HG03521 (cell line): ENCODE measurements around the gene SOX4.

Experiments used
- ATAC-seq: cut with Tn5 transposase; IDR thresholded peaks from one replicate; pipeline ENCODE4 v1.9.1; 2021; ENCODE audit warnings: mild to moderate bottlenecking, moderate library complexity; ENCODE audit not compliant: unreplicated experiment

SOX4 gene

DNA sequence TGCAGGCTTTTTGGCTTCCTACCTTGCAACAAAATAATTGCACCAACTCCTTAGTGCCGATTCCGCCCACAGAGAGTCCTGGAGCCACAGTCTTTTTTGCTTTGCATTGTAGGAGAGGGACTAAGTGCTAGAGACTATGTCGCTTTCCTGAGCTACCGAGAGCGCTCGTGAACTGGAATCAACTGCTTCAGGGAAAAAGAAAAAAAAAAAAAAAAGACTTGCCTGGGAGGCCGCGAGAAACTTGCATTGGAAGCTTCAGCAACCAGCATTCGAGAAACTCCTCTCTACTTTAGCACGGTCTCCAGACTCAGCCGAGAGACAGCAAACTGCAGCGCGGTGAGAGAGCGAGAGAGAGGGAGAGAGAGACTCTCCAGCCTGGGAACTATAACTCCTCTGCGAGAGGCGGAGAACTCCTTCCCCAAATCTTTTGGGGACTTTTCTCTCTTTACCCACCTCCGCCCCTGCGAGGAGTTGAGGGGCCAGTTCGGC lies 420 bp downstream of the SOX4 start:
- ATAC-seq, result peak; percentile 3

DNA sequence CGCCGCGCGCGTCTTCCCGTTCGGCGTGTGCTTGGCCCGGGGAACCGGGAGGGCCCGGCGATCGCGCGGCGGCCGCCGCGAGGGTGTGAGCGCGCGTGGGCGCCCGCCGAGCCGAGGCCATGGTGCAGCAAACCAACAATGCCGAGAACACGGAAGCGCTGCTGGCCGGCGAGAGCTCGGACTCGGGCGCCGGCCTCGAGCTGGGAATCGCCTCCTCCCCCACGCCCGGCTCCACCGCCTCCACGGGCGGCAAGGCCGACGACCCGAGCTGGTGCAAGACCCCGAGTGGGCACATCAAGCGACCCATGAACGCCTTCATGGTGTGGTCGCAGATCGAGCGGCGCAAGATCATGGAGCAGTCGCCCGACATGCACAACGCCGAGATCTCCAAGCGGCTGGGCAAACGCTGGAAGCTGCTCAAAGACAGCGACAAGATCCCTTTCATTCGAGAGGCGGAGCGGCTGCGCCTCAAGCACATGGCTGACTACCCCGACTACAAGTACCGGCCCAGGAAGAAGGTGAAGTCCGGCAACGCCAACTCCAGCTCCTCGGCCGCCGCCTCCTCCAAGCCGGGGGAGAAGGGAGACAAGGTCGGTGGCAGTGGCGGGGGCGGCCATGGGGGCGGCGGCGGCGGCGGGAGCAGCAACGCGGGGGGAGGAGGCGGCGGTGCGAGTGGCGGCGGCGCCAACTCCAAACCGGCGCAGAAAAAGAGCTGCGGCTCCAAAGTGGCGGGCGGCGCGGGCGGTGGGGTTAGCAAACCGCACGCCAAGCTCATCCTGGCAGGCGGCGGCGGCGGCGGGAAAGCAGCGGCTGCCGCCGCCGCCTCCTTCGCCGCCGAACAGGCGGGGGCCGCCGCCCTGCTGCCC lies 1.1 kb downstream of the SOX4 start:
- peak; percentile 23 for ATAC-seq

DNA sequence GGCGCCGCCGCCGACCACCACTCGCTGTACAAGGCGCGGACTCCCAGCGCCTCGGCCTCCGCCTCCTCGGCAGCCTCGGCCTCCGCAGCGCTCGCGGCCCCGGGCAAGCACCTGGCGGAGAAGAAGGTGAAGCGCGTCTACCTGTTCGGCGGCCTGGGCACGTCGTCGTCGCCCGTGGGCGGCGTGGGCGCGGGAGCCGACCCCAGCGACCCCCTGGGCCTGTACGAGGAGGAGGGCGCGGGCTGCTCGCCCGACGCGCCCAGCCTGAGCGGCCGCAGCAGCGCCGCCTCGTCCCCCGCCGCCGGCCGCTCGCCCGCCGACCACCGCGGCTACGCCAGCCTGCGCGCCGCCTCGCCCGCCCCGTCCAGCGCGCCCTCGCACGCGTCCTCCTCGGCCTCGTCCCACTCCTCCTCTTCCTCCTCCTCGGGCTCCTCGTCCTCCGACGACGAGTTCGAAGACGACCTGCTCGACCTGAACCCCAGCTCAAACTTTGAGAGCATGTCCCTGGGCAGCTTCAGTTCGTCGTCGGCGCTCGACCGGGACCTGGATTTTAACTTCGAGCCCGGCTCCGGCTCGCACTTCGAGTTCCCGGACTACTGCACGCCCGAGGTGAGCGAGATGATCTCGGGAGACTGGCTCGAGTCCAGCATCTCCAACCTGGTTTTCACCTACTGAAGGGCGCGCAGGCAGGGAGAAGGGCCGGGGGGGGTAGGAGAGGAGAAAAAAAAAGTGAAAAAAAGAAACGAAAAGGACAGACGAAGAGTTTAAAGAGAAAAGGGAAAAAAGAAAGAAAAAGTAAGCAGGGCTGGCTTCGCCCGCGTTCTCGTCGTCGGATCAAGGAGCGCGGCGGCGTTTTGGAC lies 2.0 kb downstream of the SOX4 start:
- peak; percentile 20 for ATAC-seq

DNA sequence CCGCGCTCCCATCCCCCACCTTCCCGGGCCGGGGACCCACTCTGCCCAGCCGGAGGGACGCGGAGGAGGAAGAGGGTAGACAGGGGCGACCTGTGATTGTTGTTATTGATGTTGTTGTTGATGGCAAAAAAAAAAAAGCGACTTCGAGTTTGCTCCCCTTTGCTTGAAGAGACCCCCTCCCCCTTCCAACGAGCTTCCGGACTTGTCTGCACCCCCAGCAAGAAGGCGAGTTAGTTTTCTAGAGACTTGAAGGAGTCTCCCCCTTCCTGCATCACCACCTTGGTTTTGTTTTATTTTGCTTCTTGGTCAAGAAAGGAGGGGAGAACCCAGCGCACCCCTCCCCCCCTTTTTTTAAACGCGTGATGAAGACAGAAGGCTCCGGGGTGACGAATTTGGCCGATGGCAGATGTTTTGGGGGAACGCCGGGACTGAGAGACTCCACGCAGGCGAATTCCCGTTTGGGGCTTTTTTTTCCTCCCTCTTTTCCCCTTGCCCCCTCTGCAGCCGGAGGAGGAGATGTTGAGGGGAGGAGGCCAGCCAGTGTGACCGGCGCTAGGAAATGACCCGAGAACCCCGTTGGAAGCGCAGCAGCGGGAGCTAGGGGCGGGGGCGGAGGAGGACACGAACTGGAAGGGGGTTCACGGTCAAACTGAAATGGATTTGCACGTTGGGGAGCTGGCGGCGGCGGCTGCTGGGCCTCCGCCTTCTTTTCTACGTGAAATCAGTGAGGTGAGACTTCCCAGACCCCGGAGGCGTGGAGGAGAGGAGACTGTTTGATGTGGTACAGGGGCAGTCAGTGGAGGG lies 2.8 kb downstream of the SOX4 start:
- no peak for ATAC-seq

DNA sequence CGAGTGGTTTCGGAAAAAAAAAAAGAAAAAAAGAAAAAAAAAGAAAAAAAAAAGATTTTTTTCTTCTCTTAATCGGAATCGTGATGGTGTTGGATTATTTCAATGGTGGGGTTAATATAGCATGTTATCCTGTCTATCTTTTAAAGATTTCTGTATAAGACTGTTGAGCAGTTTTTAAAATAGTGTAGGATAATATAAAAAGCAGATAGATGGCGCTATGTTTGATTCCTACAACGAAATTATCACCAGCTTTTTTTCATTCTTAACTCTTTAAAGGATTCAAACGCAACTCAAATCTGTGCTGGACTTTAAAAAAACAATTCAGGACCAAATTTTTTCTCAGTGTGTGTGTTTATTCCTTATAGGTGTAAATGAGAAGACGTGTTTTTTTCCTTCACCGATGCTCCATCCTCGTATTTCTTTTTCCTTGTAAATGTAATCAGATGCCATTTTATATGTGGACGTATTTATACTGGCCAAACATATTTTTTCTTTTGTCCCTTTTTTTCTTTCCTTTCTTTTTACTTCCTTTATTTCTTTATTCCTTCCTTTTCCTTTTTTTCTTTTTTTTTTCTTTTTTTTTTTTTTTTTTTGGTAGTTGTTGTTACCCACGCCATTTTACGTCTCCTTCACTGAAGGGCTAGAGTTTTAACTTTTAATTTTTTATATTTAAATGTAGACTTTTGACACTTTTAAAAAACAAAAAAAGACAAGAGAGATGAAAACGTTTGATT lies 3.6 kb downstream of the SOX4 start:
- ATAC-seq, result no peak

DNA sequence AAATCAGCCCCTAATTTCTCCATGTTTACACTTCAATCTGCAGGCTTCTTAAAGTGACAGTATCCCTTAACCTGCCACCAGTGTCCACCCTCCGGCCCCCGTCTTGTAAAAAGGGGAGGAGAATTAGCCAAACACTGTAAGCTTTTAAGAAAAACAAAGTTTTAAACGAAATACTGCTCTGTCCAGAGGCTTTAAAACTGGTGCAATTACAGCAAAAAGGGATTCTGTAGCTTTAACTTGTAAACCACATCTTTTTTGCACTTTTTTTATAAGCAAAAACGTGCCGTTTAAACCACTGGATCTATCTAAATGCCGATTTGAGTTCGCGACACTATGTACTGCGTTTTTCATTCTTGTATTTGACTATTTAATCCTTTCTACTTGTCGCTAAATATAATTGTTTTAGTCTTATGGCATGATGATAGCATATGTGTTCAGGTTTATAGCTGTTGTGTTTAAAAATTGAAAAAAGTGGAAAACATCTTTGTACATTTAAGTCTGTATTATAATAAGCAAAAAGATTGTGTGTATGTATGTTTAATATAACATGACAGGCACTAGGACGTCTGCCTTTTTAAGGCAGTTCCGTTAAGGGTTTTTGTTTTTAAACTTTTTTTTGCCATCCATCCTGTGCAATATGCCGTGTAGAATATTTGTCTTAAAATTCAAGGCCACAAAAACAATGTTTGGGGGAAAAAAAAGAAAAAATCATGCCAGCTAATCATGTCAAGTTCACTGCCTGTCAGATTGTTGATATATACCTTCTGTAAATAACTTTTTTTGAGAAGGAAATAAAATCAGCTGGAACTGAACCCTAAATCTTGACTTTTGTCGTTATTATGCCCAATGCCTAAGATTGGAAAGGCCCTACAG lies 4.5 kb downstream of the SOX4 start:
- no peak for ATAC-seq

DNA sequence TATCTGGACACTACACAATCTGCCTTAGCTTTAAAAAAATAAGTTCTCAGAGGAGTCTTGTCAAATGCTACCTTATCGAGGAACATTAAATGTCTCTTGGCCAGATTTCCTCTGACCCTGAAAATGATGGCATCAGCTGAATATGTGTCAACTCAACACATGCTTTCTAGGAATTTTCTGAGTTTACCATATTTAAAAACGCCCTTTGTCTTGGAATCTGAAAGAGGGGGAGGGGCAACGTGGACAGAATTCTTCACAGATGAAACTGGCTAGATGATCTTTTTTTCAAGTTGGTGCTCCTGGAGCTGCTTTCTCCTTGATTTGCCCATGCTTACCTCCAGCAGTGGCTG lies 5.1 kb downstream of the SOX4 start:
- no peak for ATAC-seq

DNA sequence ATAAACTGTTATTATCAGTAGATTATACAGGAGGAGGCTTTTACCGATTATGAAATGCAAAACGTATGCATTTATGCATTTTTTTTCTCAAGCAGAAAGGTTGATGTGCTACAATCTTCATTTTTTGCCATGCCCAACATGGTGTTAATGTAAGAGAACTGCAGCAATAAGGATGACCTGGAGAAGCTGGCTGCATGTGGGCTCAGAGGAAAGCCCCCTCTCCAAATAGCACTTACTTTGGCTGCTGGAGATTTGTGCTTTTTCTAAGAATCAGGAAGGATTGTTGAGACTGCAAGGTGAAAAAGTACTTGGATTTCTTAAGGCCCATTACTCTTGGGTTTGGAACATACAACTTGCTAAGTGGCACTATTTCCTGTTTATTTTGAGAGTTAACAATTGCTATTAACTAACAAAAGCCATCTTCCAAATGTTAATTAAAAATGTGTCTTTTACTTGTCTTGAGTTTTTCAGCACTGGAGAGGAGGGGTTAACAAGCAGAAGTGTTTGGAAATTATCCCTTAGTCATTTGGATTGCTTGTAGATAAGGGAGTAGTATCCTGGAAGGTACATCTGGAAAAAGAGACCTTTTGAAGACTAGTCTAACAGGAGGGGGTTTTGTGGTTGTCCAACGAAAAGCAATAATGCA lies 5.6 kb downstream of the SOX4 start:
- ATAC-seq, result no peak

DNA sequence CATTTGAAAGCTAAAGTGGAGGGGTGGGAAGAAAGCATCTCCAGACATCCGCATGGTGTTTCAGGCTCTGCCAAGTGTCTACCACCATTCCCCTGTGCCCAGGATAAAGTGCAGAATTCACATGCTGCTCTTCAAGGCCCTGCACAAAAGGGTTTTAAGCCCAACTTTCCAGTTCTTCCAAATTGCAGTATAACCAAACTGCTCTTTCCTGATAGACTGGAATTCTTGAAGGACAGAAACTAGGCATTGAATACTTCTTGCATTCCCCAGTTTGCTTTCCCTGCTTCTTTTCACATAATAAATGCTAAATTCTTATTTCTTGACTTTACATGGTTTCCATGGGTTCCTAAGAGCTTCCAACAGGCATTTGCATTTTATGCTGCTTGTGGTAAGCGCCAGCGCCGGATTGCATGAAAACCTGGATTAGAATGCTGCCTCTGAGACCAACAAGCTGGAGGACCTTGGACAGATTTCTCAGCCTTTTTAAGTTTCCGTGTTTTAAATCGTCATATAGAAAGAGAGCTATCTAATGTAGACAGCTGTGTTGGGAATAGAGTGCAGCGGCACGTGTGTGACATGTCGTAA lies 7.9 kb downstream of the SOX4 start:
- ATAC-seq, result no peak

DNA sequence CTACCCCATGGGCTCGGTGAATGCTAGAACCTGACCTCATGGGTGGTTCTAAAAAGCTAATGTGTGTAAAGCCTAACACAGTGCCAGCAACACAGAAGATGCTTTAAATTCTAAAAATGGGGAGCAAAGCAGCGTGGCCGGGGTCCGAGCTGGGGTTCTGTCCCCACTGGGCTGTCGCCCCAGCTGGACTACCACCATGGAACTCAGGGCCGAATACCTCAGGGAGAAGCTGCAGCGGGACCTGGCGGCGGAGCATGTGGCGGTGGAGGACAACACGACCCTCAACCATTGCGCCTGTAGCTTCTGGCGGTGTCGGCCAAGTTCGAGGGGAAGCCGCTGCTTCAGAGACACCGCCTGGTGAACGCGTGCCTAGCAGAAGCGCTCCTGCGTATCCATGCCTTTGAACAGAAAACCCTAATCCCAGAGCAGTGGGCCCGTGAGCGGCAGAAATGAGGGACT lies 8.4 kb downstream of the SOX4 start:
- no peak for ATAC-seq

DNA sequence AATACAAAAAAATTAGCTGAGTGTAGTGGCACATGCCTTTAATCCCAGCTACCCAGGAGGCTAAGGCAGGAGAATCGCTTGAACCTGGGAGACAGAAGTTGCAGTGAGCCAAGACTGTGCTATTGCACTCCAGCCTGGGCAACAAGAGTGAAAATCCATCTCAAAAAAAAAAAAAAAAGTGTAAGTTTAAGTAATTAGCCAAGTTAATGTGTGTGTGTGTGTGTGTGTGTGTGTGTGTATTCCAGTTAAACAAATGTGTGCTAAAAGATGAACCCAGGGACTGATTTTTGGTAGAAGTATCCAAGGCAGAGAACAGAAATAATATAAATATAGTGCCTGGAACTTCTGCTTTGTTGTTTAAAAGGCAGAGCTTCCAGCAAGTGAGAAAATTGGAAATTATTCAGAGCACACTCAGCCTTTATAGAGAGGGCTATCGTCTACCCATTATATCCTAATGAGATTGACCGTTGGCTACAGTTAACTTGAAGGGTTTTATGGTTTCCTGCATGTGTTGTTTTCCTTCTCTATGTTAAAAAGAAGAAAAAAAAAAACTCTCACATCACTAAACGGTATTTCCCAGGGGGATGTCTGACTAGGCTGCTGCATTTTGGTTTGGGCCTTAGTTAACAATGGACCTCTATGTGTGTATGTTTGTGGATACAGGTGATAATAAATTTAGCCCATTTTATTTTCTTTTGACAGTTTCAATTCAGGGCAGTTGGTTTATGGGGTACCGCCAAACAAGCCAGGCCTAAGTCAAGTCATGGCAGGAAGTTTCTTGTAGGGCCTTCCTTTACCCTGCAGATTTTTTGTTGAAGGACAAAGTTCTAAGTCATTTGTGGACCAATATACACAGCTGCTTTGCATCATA lies 9.8 kb downstream of the SOX4 start:
- ATAC-seq, result no peak

DNA sequence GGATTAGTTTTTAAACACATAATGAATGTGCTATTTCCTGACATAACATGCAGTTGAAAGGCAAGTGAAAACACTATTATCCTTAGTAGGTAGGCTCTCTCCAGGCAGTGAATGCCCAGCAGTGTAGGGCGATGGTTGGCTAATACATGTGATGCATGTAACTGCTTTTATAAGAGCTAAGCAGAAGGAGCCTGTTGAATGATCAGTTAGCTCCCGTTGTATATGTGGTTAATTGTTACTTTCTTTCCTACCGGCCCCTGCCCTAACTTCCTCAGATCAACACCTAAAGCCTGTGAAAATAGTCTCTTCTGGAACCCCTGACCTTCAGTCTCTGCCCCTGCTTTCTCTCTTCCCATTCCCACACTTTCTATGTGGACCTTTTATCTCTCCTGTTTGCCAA lies 10.5 kb downstream of the SOX4 start:
- ATAC-seq, result no peak

DNA sequence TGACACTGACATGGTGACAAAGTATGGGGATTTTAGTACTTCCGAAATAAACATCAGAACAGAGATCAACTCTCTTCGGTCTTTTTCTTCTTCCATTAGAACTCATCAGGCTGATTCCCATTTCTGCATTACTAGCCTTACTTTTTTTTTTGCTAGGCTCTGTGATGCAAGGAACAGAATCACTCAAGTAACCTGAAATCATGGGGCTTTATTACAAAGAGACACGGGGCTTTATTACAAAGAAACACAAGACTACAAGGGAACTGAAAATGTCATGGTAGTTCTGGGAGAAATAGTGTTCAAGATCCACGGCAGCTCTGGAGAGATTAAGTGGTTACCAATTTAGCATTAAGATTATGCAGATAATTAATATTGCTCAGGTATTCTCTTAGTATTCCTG lies 11.6 kb downstream of the SOX4 start:
- no peak for ATAC-seq

DNA sequence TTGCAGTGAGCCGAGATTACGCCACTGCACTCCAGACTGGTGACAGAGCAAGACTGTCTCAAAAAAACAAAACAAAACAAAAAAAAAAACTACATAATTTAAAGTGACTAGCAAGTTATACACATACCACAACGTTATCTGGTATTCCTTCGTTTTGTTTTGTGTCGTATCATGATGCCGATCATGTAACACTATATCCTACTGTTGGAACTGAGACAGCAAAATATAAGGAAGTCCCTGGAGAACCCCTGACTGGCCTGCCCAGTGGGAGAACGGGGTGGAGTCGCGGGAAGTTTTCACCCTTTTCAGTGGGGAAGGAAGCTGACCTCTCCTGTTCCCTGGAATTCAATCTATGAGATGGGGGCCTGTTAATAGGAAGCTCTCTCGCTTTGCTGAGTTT lies 15.1 kb downstream of the SOX4 start:
- ATAC-seq, result no peak

DNA sequence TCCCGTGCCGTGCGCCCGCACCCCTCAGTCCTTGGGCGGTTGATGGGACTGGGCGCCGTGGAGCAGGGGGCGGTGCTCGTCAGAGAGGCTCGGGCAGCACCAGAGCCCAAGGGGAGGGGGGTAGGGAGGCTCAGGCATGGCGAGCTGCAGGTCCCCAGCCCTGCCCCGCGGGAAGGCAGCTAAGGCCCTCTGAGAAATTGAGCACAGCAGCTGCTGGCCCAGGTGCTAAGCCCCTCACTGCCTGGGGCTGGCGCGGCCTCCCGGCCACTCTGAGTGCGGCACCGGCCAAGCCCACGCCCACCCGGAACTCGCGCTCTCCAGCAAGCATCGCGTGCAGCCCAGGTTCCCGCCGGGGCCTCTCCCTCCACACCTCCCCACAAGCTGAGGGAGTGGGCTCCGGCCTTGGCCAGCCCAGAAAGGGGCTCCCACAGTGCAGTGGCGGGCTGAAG lies 16.4 kb downstream of the SOX4 start:
- no peak for ATAC-seq

DNA sequence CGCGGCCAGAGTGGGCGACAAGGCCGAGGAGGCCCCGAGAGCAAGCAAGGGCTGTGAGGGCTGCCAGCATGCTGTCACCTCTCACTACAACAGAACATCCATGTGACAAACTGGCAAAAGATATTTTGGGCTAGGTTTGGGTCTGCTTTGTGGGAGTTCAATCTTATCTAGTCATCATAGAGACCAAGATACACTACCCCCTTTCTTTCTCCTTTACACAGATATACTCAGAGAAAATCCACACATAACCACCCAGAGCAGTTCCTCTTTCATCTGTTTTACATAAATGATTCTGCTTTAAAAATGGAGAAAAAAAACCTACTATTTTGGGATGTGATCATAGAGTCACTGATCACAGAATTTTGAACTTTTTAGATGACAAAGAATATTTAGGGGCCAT lies 16.8 kb downstream of the SOX4 start:
- peak; percentile 79 for ATAC-seq

DNA sequence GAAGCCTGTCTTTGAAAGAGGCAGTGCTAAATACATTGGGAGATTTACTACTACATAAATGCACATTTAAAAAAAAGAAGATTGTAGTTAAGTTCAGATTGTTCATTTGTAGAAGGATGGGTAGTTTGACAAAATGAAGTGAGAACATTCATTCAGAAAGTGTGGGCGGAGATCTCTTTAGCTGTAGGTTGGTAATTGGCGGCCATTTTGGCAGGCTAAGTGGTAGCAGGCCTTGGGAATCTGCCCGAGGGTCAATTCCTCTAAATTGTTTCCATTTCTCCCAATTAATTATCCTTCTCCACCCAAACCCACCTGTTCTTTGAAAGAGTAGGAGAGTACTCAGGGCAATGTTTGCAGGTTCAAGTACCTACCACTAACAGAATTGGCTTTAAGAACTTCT lies 17.9 kb downstream of the SOX4 start:
- no peak for ATAC-seq
